HepG2 (cell line): ENCODE measurements around the gene CIDEA. TPM values are rescaled to one million over a fixed set of nuclear protein-coding genes. Genes with fewer than 3 reads are reported as not detected.

Source experiments
- ATAC-seq: fragments of 200-7000 bp; cut with Tn5 transposase; 3 replicates; pipeline ENCODE4 v1.9.1; 2020; ENCODE audit warnings: mild to moderate bottlenecking, moderate library complexity
- BruUV-seq: library from RNA; stranded (reverse); fragments of 400-500 nt; replicated peaks from 2 replicates; lab custom pipeline; 2021; lab: Mats Ljungman, UMichigan
- CTCF ChIA-PET: fragments of 300-600 bp; formaldehyde crosslinking; extraction: SDS; loops from one replicate; lab custom pipeline; 2021; ENCODE audit warnings: low total read pairs, inconsistent platforms, low intra/inter-chr PET ratio; lab: Yijun Ruan, JAX
- POLR2A ChIA-PET: fragments of 350-600 bp; sonication (Branson Sonifier 250); formaldehyde crosslinking; loops from one replicate; lab custom pipeline; 2020; ENCODE audit warnings: antibody characterized with exemption, inconsistent platforms; lab: Yijun Ruan, JAX
- DNase-seq: peaks from one replicate; pipeline ENCODE4 v3.0.0-alpha.2; 2015; ENCODE audit warnings: low spot score
- FAIRE-seq: peaks from 3 replicates; lab custom pipeline; 2011; peaks lifted over from hg19 to GRCh38; lab: Jason Lieb, UNC
- H2AFZ ChIP-seq: one replicate; pipeline ENCODE4 v1.6.1; 2011; ENCODE audit warnings: low read length, inconsistent platforms
- H3K27ac ChIP-seq: fragments of 300-600 bp; 3 replicates; pipeline ENCODE4 v1.8.0; 2011; ENCODE audit warnings: mixed run types, mild to moderate bottlenecking, mixed read lengths, low read length, inconsistent platforms; ENCODE audit not compliant: insufficient read depth; ENCODE audit errors: extremely low read length
- H3K27me3 ChIP-seq, 2 experiments: fragments of 200-600 bp in 1 of 2; 2 replicates in 1 of 2; 3 replicates in 1 of 2; pipeline versions ENCODE4 v1.6.0 to v1.8.0; 2011; ENCODE audit warnings: low read length in 2 of 2, mild to moderate bottlenecking in 2 of 2, moderate library complexity in 2 of 2, inconsistent platforms in 1 of 2; ENCODE audit not compliant: insufficient read depth in 2 of 2, control insufficient read depth in 1 of 2
- H3K36me3 ChIP-seq, 2 experiments: fragments of 200-600 bp in 1 of 2; replicated peaks in 1 of 2; 2 replicates in 1 of 2; 3 replicates in 1 of 2; pipeline versions ENCODE4 v1.5.1 to v1.8.0; 2011; ENCODE audit warnings: low read length in 2 of 2, inconsistent platforms in 1 of 2; ENCODE audit not compliant: insufficient read depth in 2 of 2, control insufficient read depth in 1 of 2
- H3K4me1 ChIP-seq: 2 replicates; pipeline ENCODE4 v1.5.1; 2012; ENCODE audit warnings: low read length, inconsistent platforms; ENCODE audit not compliant: insufficient read depth
- H3K4me2 ChIP-seq: 2 replicates; pipeline ENCODE4 v1.6.0; 2011; ENCODE audit warnings: low read depth, low read length, inconsistent platforms
- H3K4me3 ChIP-seq, 3 experiments: fragments of 200-600 bp in 1 of 3; sonication (generic), shearing (Covaris generic) in 1 of 3; replicated peaks in 1 of 3; 2 replicates each; pipeline ENCODE4 v1.5.1; 2011 to 2016; ENCODE audit warnings: low read length in 3 of 3, inconsistent platforms in 2 of 3, low read depth in 2 of 3, mild to moderate bottlenecking in 2 of 3, control low read depth in 1 of 3, mixed read lengths in 1 of 3; ENCODE audit not compliant: insufficient read depth in 1 of 3
- H3K79me2 ChIP-seq: one replicate; pipeline ENCODE4 v1.6.1; 2011; ENCODE audit warnings: low read length, inconsistent platforms; ENCODE audit not compliant: insufficient read depth
- H3K9ac ChIP-seq: 2 replicates; pipeline ENCODE4 v1.6.0; 2011; ENCODE audit warnings: mild to moderate bottlenecking, low read depth, low read length, inconsistent platforms; ENCODE audit not compliant: insufficient read depth
- H3K9me3 ChIP-seq: 2 replicates; pipeline ENCODE4 v1.5.1; 2012; ENCODE audit warnings: mild to moderate bottlenecking, low read length
- H4K20me1 ChIP-seq: 2 replicates; pipeline ENCODE4 v1.6.0; 2011; ENCODE audit warnings: inconsistent platforms, mild to moderate bottlenecking, low read length, moderate library complexity; ENCODE audit not compliant: insufficient read depth
- MLX ChIP-seq: IDR thresholded peaks from 2 replicates; pipeline ENCODE4 v1.6.1; 2016
- PAF1 ChIP-seq: IDR thresholded peaks from 2 replicates; pipeline ENCODE4 v1.6.1; 2016; ENCODE audit warnings: missing genetic modification reagents, missing compliant biosample characterization
- PAWR ChIP-seq: sonication (generic); formaldehyde crosslinking; IDR thresholded peaks from 2 replicates; pipeline ENCODE4 v1.4.0; 2020; ENCODE audit warnings: missing genetic modification reagents, mild to moderate bottlenecking, borderline replicate concordance
- RELA ChIP-seq: sonication (generic); formaldehyde crosslinking; IDR thresholded peaks from 2 replicates; pipeline ENCODE4 v1.4.0; 2020; ENCODE audit warnings: missing genetic modification reagents
- RNF2 ChIP-seq: fragments of 450-650 bp; conservative IDR thresholded peaks from 2 replicates; pipeline ENCODE4 v1.6.1; 2016; ENCODE audit warnings: low read depth
- RXRB ChIP-seq: IDR thresholded peaks from 2 replicates; pipeline ENCODE4 v1.6.1; 2016; ENCODE audit warnings: borderline replicate concordance, missing genetic modification reagents, missing compliant biosample characterization
- TAF15 ChIP-seq: fragments of 200-400 bp; formaldehyde crosslinking; IDR thresholded peaks from one replicate; pipeline ENCODE4 v1.6.1; 2018; ENCODE audit warnings: mild to moderate bottlenecking, low read depth, low read length; ENCODE audit not compliant: poor library complexity, severe bottlenecking
- TCF7 ChIP-seq: sonication (generic); IDR thresholded peaks from 2 replicates; pipeline ENCODE4 v1.6.1; 2016; ENCODE audit warnings: antibody characterized with exemption, low read depth
- ZNF17 ChIP-seq: sonication (generic); formaldehyde crosslinking; IDR thresholded peaks from 2 replicates; pipeline ENCODE4 v1.5.0; 2020; ENCODE audit warnings: mild to moderate bottlenecking, missing genetic modification reagents
- ZNF350 ChIP-seq: sonication (generic); formaldehyde crosslinking; IDR thresholded peaks from 2 replicates; pipeline ENCODE4 v1.4.0; 2020; ENCODE audit warnings: mild to moderate bottlenecking, low read depth, missing genetic modification reagents, borderline replicate concordance
- ZSCAN25 ChIP-seq: sonication (generic); formaldehyde crosslinking; IDR thresholded peaks from 2 replicates; pipeline ENCODE4 v1.8.0; 2022; ENCODE audit warnings: mild to moderate bottlenecking, missing genetic modification reagents
- WGBS: methylation state at CpG from one replicate; pipeline ENCODE4 v1.1.6; 2017; ENCODE audit warnings: low lambda C conversion rate; 5-methylcytosine and 5-hydroxymethylcytosine counted together
- in situ Hi-C: cut with HindIII; loops from 2 replicates; pipeline ENCODE4 v1.10.0; 2017; ENCODE audit warnings: low pct_unique_long_range_greater_than_20kb; ENCODE audit not compliant: extremely low pct_ligation_motif_present
- intact Hi-C: fragments of 100-400 bp; cut with micrococcal nuclease; formaldehyde crosslinking; loops from one replicate; pipeline ENCODE4 v1.10.0; 2022; ENCODE audit not compliant: unreplicated experiment
- polyA plus RNA-seq, 8 experiments: library from polyadenylated mRNA; depleted of rRNA in 3 of 8; stranded (reverse) in 7 of 8; unstranded in 1 of 8; fragments of >200 nt; fragmentation: Illumina TruSeq in 4 of 8; extraction: Trizol in 4 of 8; gene quantifications; 2 replicates each; pipeline versions ENCODE4 v1.2.1 to v1.2.3, GENCODE V29; 2011 to 2016; ENCODE audit warnings: low read depth in 4 of 8, missing spikeins in 1 of 8, mixed read lengths in 1 of 8; ENCODE audit not compliant: insufficient read depth in 1 of 8
- total RNA-seq, 5 experiments: library from RNA; depleted of rRNA; stranded (reverse); fragments of >200 nt; fragmentation: Illumina TruSeq; extraction: Trizol; gene quantifications; 2 replicates each; pipeline ENCODE4 v1.2.3, GENCODE V29; 2016; ENCODE audit warnings: low read depth in 1 of 5
- TF ChIP-seq, protein P1 (sequence below): IDR thresholded peaks from 2 replicates; pipeline ENCODE4 v1.6.1; 2012; ENCODE audit warnings: low read length, improper control_type of control experiment

The CIDEA gene
- total and polyA plus RNA-seq, 2 of the 13 experiments (the other 11 are each of a cell fraction or from before 2014, with no cell fraction given) = not detected

DNA sequence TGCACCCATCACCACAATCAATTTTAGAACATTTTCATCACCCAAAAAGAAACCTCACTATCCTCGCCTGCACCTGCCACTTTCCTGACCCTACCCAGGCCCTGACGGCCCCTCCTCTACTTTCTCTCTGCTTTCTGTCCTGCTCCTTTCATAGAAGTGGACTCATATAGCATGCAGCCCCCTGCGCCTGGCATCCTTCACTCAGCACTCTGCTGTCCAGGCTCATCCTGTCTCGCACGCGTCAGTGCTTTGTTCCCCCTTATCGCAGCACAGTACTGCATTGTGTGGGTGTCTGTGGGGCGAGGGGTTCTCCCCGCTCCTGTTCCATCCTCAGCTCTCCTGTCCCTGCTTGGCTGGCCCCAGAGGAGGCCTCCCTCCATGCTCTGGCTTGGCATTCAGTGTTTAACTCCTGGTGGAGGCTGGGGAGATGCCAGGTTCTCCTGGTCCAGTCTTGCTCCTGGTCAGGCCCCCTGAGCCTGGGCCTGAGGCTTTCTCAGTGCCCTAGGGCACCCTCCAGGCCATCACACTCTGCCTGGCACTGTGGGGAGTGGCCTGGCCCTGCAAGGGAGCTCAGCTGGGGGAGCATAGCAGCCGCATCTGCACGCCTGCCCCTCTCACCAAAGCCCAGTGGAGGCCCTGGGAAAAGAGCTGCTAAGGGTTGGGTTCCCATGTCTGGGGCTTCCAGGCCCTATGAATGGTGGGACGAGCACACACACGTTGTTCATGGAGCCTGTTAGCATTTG is 47.3 kb downstream of the CIDEA start:
- in situ Hi-C loops = no loop called here
- peaks cover 25% of the 10 kb centered on the region for H3K4me1 ChIP-seq
- H3K27ac ChIP-seq = no peak overlapping the region
- H3K9ac ChIP-seq = no peak overlapping the region
- no peak overlapping the region for H2AFZ ChIP-seq
- intact Hi-C loops = no loop called here
- H4K20me1 ChIP-seq = no peaks in the 10 kb centered on the region
- no TSS peak for BruUV-seq
- TF ChIP-seq MLX (CRISPR knock-in tag) (no peak), RXRB (no peak), ZNF17 (no peak), TAF15 (no peak), TCF7 (no peak), PAF1 (CRISPR knock-in tag) (no peak), RELA (no peak), ZNF350 (no peak), RNF2 (no peak), ZSCAN25 (CRISPR knock-in tag) (no peak), PAWR (no peak)
- TF ChIP-seq, protein P1, sequence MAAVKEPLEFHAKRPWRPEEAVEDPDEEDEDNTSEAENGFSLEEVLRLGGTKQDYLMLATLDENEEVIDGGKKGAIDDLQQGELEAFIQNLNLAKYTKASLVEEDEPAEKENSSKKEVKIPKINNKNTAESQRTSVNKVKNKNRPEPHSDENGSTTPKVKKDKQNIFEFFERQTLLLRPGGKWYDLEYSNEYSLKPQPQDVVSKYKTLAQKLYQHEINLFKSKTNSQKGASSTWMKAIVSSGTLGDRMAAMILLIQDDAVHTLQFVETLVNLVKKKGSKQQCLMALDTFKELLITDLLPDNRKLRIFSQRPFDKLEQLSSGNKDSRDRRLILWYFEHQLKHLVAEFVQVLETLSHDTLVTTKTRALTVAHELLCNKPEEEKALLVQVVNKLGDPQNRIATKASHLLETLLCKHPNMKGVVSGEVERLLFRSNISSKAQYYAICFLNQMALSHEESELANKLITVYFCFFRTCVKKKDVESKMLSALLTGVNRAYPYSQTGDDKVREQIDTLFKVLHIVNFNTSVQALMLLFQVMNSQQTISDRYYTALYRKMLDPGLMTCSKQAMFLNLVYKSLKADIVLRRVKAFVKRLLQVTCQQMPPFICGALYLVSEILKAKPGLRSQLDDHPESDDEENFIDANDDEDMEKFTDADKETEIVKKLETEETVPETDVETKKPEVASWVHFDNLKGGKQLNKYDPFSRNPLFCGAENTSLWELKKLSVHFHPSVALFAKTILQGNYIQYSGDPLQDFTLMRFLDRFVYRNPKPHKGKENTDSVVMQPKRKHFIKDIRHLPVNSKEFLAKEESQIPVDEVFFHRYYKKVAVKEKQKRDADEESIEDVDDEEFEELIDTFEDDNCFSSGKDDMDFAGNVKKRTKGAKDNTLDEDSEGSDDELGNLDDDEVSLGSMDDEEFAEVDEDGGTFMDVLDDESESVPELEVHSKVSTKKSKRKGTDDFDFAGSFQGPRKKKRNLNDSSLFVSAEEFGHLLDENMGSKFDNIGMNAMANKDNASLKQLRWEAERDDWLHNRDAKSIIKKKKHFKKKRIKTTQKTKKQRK = no peak
- TF ChIP-seq, all 625 proteins: peak for 0
- Histone ChIP-seq H3K79me2 (no peaks in the 10 kb centered on the region), H3K36me3 (no peaks in the 10 kb centered on the region), H3K9me3 (no peaks in the 10 kb centered on the region), H3K27me3 (peaks cover 3 to 37% of the 10 kb centered on the region in 2 experiments; a peak in 4 of 5 replicates), H3K4me2 (no peak overlapping the region), H3K4me3 (no peak overlapping the region)
- ChIA-PET CTCF (no interaction called here), POLR2A (no interaction called here)
- no peak for FAIRE-seq
- DNase-seq = no peak
- no peak for ATAC-seq
- 34% methylated on average over 11 of the region's 13 CpGs for WGBS
